K562 (cell line): Measurements from ENCODE around the gene SUPT5H. TPM values are rescaled to one million over a fixed set of nuclear protein-coding genes. Genes with fewer than 3 reads are reported as not detected.

Experiments used
- CREM ChIP-seq: IDR thresholded peaks from 2 replicates; pipeline ENCODE4 v1.6.1; 2014; ENCODE audit warnings: antibody characterized with exemption, low read depth
- HDGF ChIP-seq: fragments of 450-650 bp; IDR thresholded peaks from 2 replicates; pipeline ENCODE4 v1.6.1; 2016
- HLTF ChIP-seq: fragments of 450-650 bp; IDR thresholded peaks from 2 replicates; pipeline ENCODE4 v1.6.1; 2016
- KDM4B ChIP-seq, 2 experiments: fragments of 450-650 bp in 1 of 2; sonication (generic) in 1 of 2; IDR thresholded peaks; 2 replicates each; pipeline ENCODE4 v1.6.1; 2016 to 2017; ENCODE audit warnings: borderline replicate concordance in 2 of 2, antibody characterized with exemption in 1 of 2, low read depth in 1 of 2, mild to moderate bottlenecking in 1 of 2
- KLF13 ChIP-seq: fragments of 450-650 bp; IDR thresholded peaks from 2 replicates; pipeline ENCODE4 v1.6.1; 2016; ENCODE audit warnings: missing genetic modification characterization, low read depth, mild to moderate bottlenecking, missing compliant biosample characterization, moderate library complexity, borderline replicate concordance
- MXI1 ChIP-seq: IDR thresholded peaks from 2 replicates; pipeline ENCODE4 v1.6.1; 2011; ENCODE audit warnings: low read depth, mild to moderate bottlenecking, improper control_type of control experiment, low read length
- NFE2 ChIP-seq: IDR thresholded peaks from 2 replicates; pipeline ENCODE4 v1.6.1; 2014; ENCODE audit warnings: antibody characterized with exemption, low read depth
- PHF20 ChIP-seq: fragments of 450-650 bp; IDR thresholded peaks from 2 replicates; pipeline ENCODE4 v1.6.1; 2018; ENCODE audit not compliant: partially characterized antibody
- POLR2G ChIP-seq: fragments of 200-400 bp; formaldehyde crosslinking; IDR thresholded peaks from 2 replicates; pipeline ENCODE4 v1.6.1; 2017; ENCODE audit warnings: low read depth, mild to moderate bottlenecking, antibody characterized with exemption, low read length, moderate library complexity
- RFX5 ChIP-seq: IDR thresholded peaks from 2 replicates; pipeline ENCODE4 v1.6.1; 2011; ENCODE audit warnings: low read depth, mild to moderate bottlenecking, improper control_type of control experiment, low read length
- SMC3 ChIP-seq: conservative IDR thresholded peaks from 2 replicates; pipeline ENCODE4 v1.6.1; 2011; ENCODE audit warnings: low read depth, low read length, improper control_type of control experiment; ENCODE audit not compliant: insufficient read depth
- SPI1 ChIP-seq: IDR thresholded peaks from 2 replicates; pipeline ENCODE4 v1.6.1; 2011; ENCODE audit warnings: low read depth, low read length, control low read depth, borderline replicate concordance
- ZC3H8 ChIP-seq: fragments of 450-650 bp; IDR thresholded peaks from 2 replicates; pipeline ENCODE4 v1.6.1; 2017
- ZNF354B ChIP-seq: fragments of 250-450 bp; sonication (Bioruptor Pico); IDR thresholded peaks from 2 replicates; pipeline ENCODE4 v1.4.0; 2020
- ZNF445 ChIP-seq: fragments of 250-450 bp; sonication (Bioruptor Pico); IDR thresholded peaks from 2 replicates; pipeline ENCODE4 v1.4.0; 2020; ENCODE audit warnings: low read depth, mild to moderate bottlenecking, moderate library complexity
- ZNF77 ChIP-seq: fragments of 250-450 bp; sonication (Bioruptor Pico); IDR thresholded peaks from 2 replicates; pipeline ENCODE4 v1.5.0; 2020
- polyA plus RNA-seq, 8 experiments: library from polyadenylated mRNA; depleted of rRNA in 4 of 8; stranded (reverse) in 5 of 8; unstranded in 3 of 8; fragments of >200 nt; fragmentation: Nextera tagmentation in 2 of 8; fragmentation: Illumina TruSeq in 1 of 8; extraction: Ambion mirVana in 2 of 8; extraction: Trizol in 1 of 8; gene quantifications; 2 replicates each; pipeline versions ENCODE4 v1.2.1 to v1.2.3, GENCODE V29; 2011 to 2014; ENCODE audit warnings: inconsistent platforms in 1 of 8, missing spikeins in 1 of 8
- total RNA-seq, 7 experiments: library from RNA; depleted of rRNA in 6 of 7; stranded (reverse); fragments of >200 nt in 6 of 7; fragmentation: Illumina TruSeq in 2 of 7; extraction: Trizol in 2 of 7; gene quantifications; 2 replicates each; pipeline versions ENCODE4 v1.2.1 to v1.2.3, GENCODE V29; 2011 to 2021; ENCODE audit warnings: low replicate concordance in 1 of 7
- TF ChIP-seq, protein P1 (sequence below): fragments of 450-650 bp; formaldehyde crosslinking; conservative IDR thresholded peaks from 2 replicates; pipeline ENCODE4 v1.4.0; 2022; ENCODE audit warnings: mild to moderate bottlenecking, missing genetic modification characterization
- TF ChIP-seq, protein P2 (sequence below), 3 experiments: IDR thresholded peaks in 2 of 3; conservative IDR thresholded peaks in 1 of 3; 2 replicates each; pipeline ENCODE4 v1.5.1; 2011 to 2012; ENCODE audit warnings: low read length in 3 of 3, mild to moderate bottlenecking in 3 of 3, control low read depth in 2 of 3, improper control_type of control experiment in 1 of 3, inconsistent platforms in 1 of 3, low read depth in 1 of 3, mixed read lengths in 1 of 3, moderate library complexity in 1 of 3; ENCODE audit not compliant: insufficient read depth in 2 of 3
- TF ChIP-seq, protein P3 (sequence below): fragments of 250-450 bp; sonication (Bioruptor Pico); IDR thresholded peaks from 2 replicates; pipeline ENCODE4 v1.4.0; 2020; ENCODE audit warnings: mild to moderate bottlenecking, moderate library complexity
- TF ChIP-seq, protein P4 (sequence below): sonication (generic); formaldehyde crosslinking; IDR thresholded peaks from 2 replicates; pipeline ENCODE4 v1.8.0; 2022; ENCODE audit warnings: missing genetic modification reagents, mild to moderate bottlenecking, moderate library complexity, borderline replicate concordance

The SUPT5H gene
- total and polyA plus RNA-seq, 9 of the 15 experiments (the other 6 are each of a cell fraction or from before 2014, with no cell fraction given): 13.3 to 85.9 (median 35.9) TPM

DNA sequence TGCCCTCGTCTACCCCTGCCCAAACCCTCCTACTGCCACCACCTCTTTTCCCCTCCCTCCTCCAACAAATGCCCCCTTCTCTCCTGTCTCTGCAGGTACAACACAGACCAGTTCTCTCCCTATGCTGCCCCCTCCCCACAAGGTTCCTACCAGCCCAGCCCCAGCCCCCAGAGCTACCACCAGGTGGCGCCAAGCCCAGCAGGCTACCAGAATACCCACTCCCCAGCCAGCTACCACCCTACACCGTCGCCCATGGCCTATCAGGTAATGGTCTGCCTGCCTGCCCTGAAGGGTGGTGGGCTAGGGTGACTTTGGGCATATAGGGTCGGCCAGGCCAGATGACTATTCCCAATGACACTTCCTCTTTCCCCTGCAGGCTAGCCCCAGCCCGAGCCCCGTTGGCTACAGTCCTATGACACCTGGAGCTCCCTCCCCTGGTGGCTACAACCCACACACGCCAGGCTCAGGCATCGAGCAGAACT lies 28.8 kb downstream of the SUPT5H start (continued):
- TF ChIP-seq SPI1 (peak; percentile 65), KLF13 (tag) (no peak), ZNF354B (CRISPR knock-in tag) (no peak), SMC3 (peak; percentile 66; the same call in 1 of the 2 replicates), NFE2 (no peak), PHF20 (no peak), ZNF77 (CRISPR knock-in tag) (no peak), POLR2G (peak; percentile 39; the same call in 1 of the 2 replicates), HDGF (peak; percentile 14; the same call in 1 of the 2 replicates), ZNF445 (no peak), CREM (no peak), HLTF (no peak), MXI1 (no peak), KDM4B (IDR thresholded peaks at IDR 0.05; ENCODE audit: borderline replicate concordance in 2 of 2, low read depth in 1 of 2) (no peak), ZC3H8 (no peak), RFX5 (no peak)
- TF ChIP-seq, protein P1, sequence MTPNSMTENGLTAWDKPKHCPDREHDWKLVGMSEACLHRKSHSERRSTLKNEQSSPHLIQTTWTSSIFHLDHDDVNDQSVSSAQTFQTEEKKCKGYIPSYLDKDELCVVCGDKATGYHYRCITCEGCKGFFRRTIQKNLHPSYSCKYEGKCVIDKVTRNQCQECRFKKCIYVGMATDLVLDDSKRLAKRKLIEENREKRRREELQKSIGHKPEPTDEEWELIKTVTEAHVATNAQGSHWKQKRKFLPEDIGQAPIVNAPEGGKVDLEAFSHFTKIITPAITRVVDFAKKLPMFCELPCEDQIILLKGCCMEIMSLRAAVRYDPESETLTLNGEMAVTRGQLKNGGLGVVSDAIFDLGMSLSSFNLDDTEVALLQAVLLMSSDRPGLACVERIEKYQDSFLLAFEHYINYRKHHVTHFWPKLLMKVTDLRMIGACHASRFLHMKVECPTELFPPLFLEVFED: 0 out of 2 replicates have a peak, but pooled peaks have one; percentile 52
- TF ChIP-seq, protein P2, sequence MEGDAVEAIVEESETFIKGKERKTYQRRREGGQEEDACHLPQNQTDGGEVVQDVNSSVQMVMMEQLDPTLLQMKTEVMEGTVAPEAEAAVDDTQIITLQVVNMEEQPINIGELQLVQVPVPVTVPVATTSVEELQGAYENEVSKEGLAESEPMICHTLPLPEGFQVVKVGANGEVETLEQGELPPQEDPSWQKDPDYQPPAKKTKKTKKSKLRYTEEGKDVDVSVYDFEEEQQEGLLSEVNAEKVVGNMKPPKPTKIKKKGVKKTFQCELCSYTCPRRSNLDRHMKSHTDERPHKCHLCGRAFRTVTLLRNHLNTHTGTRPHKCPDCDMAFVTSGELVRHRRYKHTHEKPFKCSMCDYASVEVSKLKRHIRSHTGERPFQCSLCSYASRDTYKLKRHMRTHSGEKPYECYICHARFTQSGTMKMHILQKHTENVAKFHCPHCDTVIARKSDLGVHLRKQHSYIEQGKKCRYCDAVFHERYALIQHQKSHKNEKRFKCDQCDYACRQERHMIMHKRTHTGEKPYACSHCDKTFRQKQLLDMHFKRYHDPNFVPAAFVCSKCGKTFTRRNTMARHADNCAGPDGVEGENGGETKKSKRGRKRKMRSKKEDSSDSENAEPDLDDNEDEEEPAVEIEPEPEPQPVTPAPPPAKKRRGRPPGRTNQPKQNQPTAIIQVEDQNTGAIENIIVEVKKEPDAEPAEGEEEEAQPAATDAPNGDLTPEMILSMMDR (IDR thresholded peaks at IDR 0.05 in 2 of 3, conservative IDR thresholded peaks at IDR 0.05 in 1 of 3; ENCODE audit: insufficient read depth in 2 of 3, low read depth in 1 of 3, low read length in 3 of 3): peak; percentile 75 to 83 (median 82)
- TF ChIP-seq, protein P3, sequence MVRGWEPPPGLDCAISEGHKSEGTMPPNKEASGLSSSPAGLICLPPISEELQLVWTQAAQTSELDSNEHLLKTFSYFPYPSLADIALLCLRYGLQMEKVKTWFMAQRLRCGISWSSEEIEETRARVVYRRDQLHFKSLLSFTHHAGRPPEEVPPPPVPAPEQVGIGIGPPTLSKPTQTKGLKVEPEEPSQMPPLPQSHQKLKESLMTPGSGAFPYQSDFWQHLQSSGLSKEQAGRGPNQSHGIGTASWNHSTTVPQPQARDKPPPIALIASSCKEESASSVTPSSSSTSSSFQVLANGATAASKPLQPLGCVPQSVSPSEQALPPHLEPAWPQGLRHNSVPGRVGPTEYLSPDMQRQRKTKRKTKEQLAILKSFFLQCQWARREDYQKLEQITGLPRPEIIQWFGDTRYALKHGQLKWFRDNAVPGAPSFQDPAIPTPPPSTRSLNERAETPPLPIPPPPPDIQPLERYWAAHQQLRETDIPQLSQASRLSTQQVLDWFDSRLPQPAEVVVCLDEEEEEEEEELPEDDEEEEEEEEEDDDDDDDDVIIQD: no peak
- TF ChIP-seq, protein P4, sequence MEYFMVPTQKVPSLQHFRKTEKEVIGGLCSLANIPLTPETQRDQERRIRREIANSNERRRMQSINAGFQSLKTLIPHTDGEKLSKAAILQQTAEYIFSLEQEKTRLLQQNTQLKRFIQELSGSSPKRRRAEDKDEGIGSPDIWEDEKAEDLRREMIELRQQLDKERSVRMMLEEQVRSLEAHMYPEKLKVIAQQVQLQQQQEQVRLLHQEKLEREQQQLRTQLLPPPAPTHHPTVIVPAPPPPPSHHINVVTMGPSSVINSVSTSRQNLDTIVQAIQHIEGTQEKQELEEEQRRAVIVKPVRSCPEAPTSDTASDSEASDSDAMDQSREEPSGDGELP (CRISPR knock-in tag): 0 out of 2 replicates have a peak, but pooled peaks have one; percentile 27
